GM23338 (cell line): ENCODE results near the gene ATXN1L. TPM values are rescaled to one million over a fixed set of nuclear protein-coding genes. Genes with fewer than 3 reads are reported as not detected.
A peak's percentile ranks its signal among the peaks of the same experiment; 100 is the strongest.

Source experiments
- ATAC-seq: fragments of 200-7000 bp; cut with Tn5 transposase; 3 replicates; pipeline ENCODE4 v1.9.1; 2020
- DNase-seq: peaks from one replicate; pipeline ENCODE4 v3.0.0-alpha.2; 2015; ENCODE audit warnings: low spot score
- H2AFZ ChIP-seq: fragments of 200-600 bp; sonication (generic); 2 replicates; pipeline ENCODE4 v1.8.0; 2016; ENCODE audit warnings: antibody characterized with exemption, mild to moderate bottlenecking, moderate library complexity
- H3F3A ChIP-seq: fragments of 200-600 bp; sonication (generic); replicated peaks from 2 replicates; pipeline ENCODE4 v1.8.0; 2017; ENCODE audit warnings: antibody characterized with exemption, mixed run types, low read depth
- H3K27ac ChIP-seq: fragments of 200-600 bp; sonication (generic); 2 replicates; pipeline ENCODE4 v1.6.1; 2016; ENCODE audit warnings: low read depth
- H3K27me3 ChIP-seq: fragments of 200-600 bp; sonication (generic); 2 replicates; pipeline ENCODE4 v1.8.0; 2016; ENCODE audit warnings: mild to moderate bottlenecking, mixed run types, moderate library complexity; ENCODE audit not compliant: insufficient read depth
- H3K36me3 ChIP-seq: fragments of 200-600 bp; sonication (generic); 2 replicates; pipeline ENCODE4 v1.8.0; 2016; ENCODE audit warnings: mild to moderate bottlenecking; ENCODE audit not compliant: insufficient read depth
- H3K4me1 ChIP-seq: fragments of 200-600 bp; sonication (generic); 2 replicates; pipeline ENCODE4 v1.8.0; 2016; ENCODE audit warnings: mild to moderate bottlenecking, moderate library complexity; ENCODE audit not compliant: insufficient read depth
- H3K4me2 ChIP-seq: fragments of 200-600 bp; sonication (generic); 2 replicates; pipeline ENCODE4 v1.7.1; 2017; ENCODE audit warnings: mixed run types
- H3K4me3 ChIP-seq: fragments of 200-600 bp; sonication (generic); 2 replicates; pipeline ENCODE4 v1.6.1; 2016; ENCODE audit warnings: mixed run types
- H3K79me2 ChIP-seq: fragments of 200-600 bp; sonication (generic); replicated peaks from 2 replicates; pipeline ENCODE4 v1.8.0; 2017; ENCODE audit warnings: mild to moderate bottlenecking; ENCODE audit not compliant: insufficient read depth
- H3K9me2 ChIP-seq: fragments of 200-600 bp; sonication (generic); 2 replicates; pipeline ENCODE4 v1.8.0; 2017; ENCODE audit not compliant: insufficient read depth
- H4K20me1 ChIP-seq: fragments of 200-600 bp; sonication (generic); replicated peaks from 2 replicates; pipeline ENCODE4 v1.8.0; 2017; ENCODE audit warnings: mild to moderate bottlenecking; ENCODE audit not compliant: insufficient read depth
- H3K27ac Mint-ChIP-seq: 2 replicates; pipeline ENCODE4 v1.8.0; 2020; ENCODE audit warnings: inconsistent platforms, mild to moderate bottlenecking, moderate library complexity, mixed read lengths
- H3K27me3 Mint-ChIP-seq: 3 replicates; pipeline ENCODE4 v1.8.0; 2022; ENCODE audit warnings: low read depth, mild to moderate bottlenecking, moderate library complexity, mixed read lengths, inconsistent platforms; ENCODE audit not compliant: insufficient read depth, poor library complexity
- H3K36me3 Mint-ChIP-seq: 3 replicates; pipeline ENCODE4 v1.8.0; 2021; ENCODE audit warnings: low read depth, mild to moderate bottlenecking, inconsistent platforms, moderate library complexity, mixed read lengths
- H3K4me1 Mint-ChIP-seq: 3 replicates; pipeline ENCODE4 v1.8.0; 2020; ENCODE audit warnings: mild to moderate bottlenecking, inconsistent platforms, mixed read lengths
- H3K4me3 Mint-ChIP-seq: 3 replicates; pipeline ENCODE4 v1.8.0; 2021; ENCODE audit warnings: moderate library complexity, mild to moderate bottlenecking, inconsistent platforms, mixed read lengths
- H3K9me3 Mint-ChIP-seq: 3 replicates; pipeline ENCODE4 v1.8.0; 2020; ENCODE audit warnings: moderate library complexity, mild to moderate bottlenecking, inconsistent platforms, mixed read lengths
- CREB1 ChIP-seq: fragments of 250-450 bp; sonication (Bioruptor Pico); IDR thresholded peaks from 2 replicates; pipeline ENCODE4 v1.5.0; 2020; ENCODE audit warnings: low read depth, mild to moderate bottlenecking, moderate library complexity
- CTCF ChIP-seq, 2 experiments: fragments of 200-600 bp in 1 of 2; sonication (generic) in 1 of 2; conservative IDR thresholded peaks; 2 replicates each; pipeline versions ENCODE4 v1.5.1 to v1.6.1; 2016 to 2017; ENCODE audit warnings: antibody characterized with exemption in 2 of 2, low read depth in 2 of 2, mild to moderate bottlenecking in 2 of 2, moderate library complexity in 1 of 2
- EZH2 ChIP-seq: fragments of 200-600 bp; sonication (generic); IDR thresholded peaks from one replicate; pipeline ENCODE4 v1.8.0; 2017; ENCODE audit warnings: antibody characterized with exemption, mild to moderate bottlenecking, low read depth; ENCODE audit not compliant: unreplicated experiment
- EZH2phosphoT487 ChIP-seq: fragments of 200-600 bp; sonication (generic); IDR thresholded peaks from one replicate; pipeline ENCODE4 v1.8.1; 2018; ENCODE audit warnings: antibody characterized with exemption; ENCODE audit not compliant: unreplicated experiment
- REST ChIP-seq: IDR thresholded peaks from one replicate; pipeline ENCODE4 v1.6.1; 2018; ENCODE audit warnings: antibody characterized with exemption; ENCODE audit not compliant: unreplicated experiment
- ZNF114 ChIP-seq: fragments of 250-450 bp; sonication (Bioruptor Pico); IDR thresholded peaks from 2 replicates; pipeline ENCODE4 v1.5.0; 2020; ENCODE audit warnings: mild to moderate bottlenecking, moderate library complexity
- ZNF331 ChIP-seq: fragments of 250-450 bp; sonication (Bioruptor Pico); IDR thresholded peaks from 2 replicates; pipeline ENCODE4 v1.5.0; 2020; ENCODE audit warnings: low read depth, mild to moderate bottlenecking, moderate library complexity
- polyA plus RNA-seq: library from polyadenylated mRNA; unstranded; fragments of >200 nt; fragmentation: Nextera tagmentation; extraction: Ambion mirVana; gene quantifications from 2 replicates; pipeline ENCODE4 v1.2.1, GENCODE V29; 2016
- total RNA-seq: library from RNA; depleted of rRNA; stranded (reverse); fragments of >200 nt; shearing (Covaris generic); gene quantifications from 2 replicates; pipeline ENCODE4 v1.2.3, GENCODE V29; 2014

Gene ATXN1L
- total and polyA plus RNA-seq, 2 experiments from 2014 or later, result 8.5 to 22.1 TPM

- TF ChIP-seq REST, result no peak
- TF ChIP-seq EZH2phosphoT487, result no peak
- TF ChIP-seq CREB1, result no peak
- TF ChIP-seq ZNF114 (CRISPR knock-in tag), result no peak
- TF ChIP-seq ZNF331 (CRISPR knock-in tag), result no peak
- no peak for TF ChIP-seq EZH2
Measured at GRCh38 chr16:71893888-71894228, 48.1 kb downstream of the ATXN1L start (continued).

DNA sequence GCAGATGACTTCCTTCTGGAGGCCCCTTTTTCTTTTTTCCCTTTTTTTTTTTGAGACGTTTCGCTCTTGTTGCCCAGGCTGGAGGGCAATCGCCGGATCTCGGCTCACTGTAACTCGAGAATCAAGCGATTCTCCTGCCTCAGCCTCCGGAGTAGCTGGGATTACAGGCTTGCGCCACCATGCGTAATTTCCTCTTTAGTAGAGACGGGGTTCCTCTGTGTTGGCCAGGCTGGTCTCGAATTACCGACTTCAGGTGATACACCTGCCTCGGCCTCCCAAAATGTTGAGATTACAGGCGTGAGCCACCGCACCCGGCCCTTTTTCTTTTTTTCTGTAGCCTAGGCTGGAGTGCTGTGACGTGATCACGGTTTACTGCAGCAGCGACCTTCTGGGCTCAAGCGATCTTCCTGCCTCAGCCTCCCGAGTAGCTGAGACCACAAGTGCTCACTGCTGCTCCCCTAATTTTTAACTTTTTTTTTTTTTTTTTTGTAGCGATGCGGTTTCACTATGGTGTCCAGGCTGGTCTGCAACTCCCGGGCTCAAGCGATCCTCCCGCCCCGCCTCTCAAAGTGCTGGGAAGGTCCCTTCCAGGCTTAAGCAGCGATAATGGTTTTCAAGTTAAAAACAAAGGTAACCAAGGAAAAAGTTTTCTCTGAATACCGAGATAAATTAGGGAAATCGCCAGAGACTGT, 48.6 kb downstream of the ATXN1L start:
- Histone ChIP-seq H3K79me2 (peaks cover 44% of the 10 kb centered on the region), H3K4me1 (peaks cover 13% of the 10 kb centered on the region; the same call in 1 of the 2 replicates), H3K36me3 (peaks cover 8% of the 10 kb centered on the region; the same call in 1 of the 2 replicates), H3K27ac (peak overlapping the region; percentile 99), H3K9me2 (no peaks in the 10 kb centered on the region), H2AFZ (peak overlapping the region; percentile 0), H3K4me2 (peak overlapping the region; percentile 99), H4K20me1 (peaks cover 33% of the 10 kb centered on the region), H3K27me3 (no peaks in the 10 kb centered on the region), H3F3A (peaks cover 6% of the 10 kb centered on the region; the same call in 1 of the 2 replicates), H3K4me3 (peak overlapping the region; percentile 100)
- Mint-ChIP-seq H3K36me3 (peaks cover 14% of the 10 kb centered on the region), H3K27ac (peak overlapping the region; percentile 97), H3K4me3 (peak overlapping the region; percentile 97), H3K27me3 (peaks cover 12% of the 10 kb centered on the region), H3K4me1 (peaks cover 9% of the 10 kb centered on the region), H3K9me3 (no peaks in the 10 kb centered on the region; the same call in 2 of the 3 replicates)
- ATAC-seq (peak; percentile 53), DNase-seq (peak; percentile 85)
- TF ChIP-seq ZNF331 (CRISPR knock-in tag), result no peak
- TF ChIP-seq CTCF (conservative IDR thresholded peaks at IDR 0.05; ENCODE audit: low read depth in 2 of 2), result peak in 1 of 2 experiments; percentile 38; a peak in 2 of 4 replicates
